Activated T-cell treated with anti-CD3 and anti-CD28 coated beads, Interleukin-2, amount 50 U/mL, for 1 hour (primary cell): Measurements from ENCODE around the gene RBBP9.
A peak's percentile ranks its signal among the peaks of the same experiment; 100 is the strongest.
"Not testable (repeated sequence)": the region's sequence is repeated elsewhere in the genome, so short reads cannot be mapped to it uniquely, and the experiment has no call there.

ENCODE experiments used
- DNase-seq: peaks from one replicate; pipeline ENCODE4 v3.0.0-alpha.2; 2020

RBBP9 gene

GRCh38 chr20:18501672-18502071, 4.6 kb upstream of the RBBP9 start:
- DNase-seq, result not testable (repeated sequence)

- no peak for DNase-seq
Measured at GRCh38 chr20:18497603-18498002, 578 bp upstream of the RBBP9 start.

GRCh38 chr20:18496042-18496441, 983 bp downstream of the RBBP9 start:
- DNase-seq, result no peak

GRCh38 chr20:18488301-18488700, 8.7 kb downstream of the RBBP9 start:
- DNase-seq, result no peak

GRCh38 chr20:18481596-18481995, 15.4 kb downstream of the RBBP9 start:
- no peak for DNase-seq

- DNase-seq, result no peak
Measured at GRCh38 chr20:18477821-18478220, 19.2 kb downstream of the RBBP9 start.

GRCh38 chr20:18477218-18477617, 19.8 kb downstream of the RBBP9 start:
- DNase-seq, result no peak

- peak; percentile 92 for DNase-seq
Measured at GRCh38 chr20:18466894-18467730, 29.9 kb downstream of the RBBP9 start, which contains the start of the genes DZANK1 and POLR3F. TSS of gene DZANK1 (minus strand) at chr20:18467030. CDS start at chr20:18465358, 1,672 bp downstream. TSS of gene POLR3F (plus strand) at chr20:18467390. CDS start at chr20:18467507, 117 bp downstream.

GRCh38 chr20:18466574-18466893, 30.5 kb downstream of the RBBP9 start:
- no peak for DNase-seq

- DNase-seq, result no peak
Measured at GRCh38 chr20:18465536-18466200, 31.4 kb downstream of the RBBP9 start.

- DNase-seq, result no peak
Measured at GRCh38 chr20:18456600-18456999, 40.4 kb downstream of the RBBP9 start.

- DNase-seq, result no peak
Measured at GRCh38 chr20:18443886-18444285, 53.1 kb downstream of the RBBP9 start.

- DNase-seq, result no peak
Measured at GRCh38 chr20:18440403-18440802, 56.6 kb downstream of the RBBP9 start.

- no peak for DNase-seq
Measured at GRCh38 chr20:18436847-18437246, 60.2 kb downstream of the RBBP9 start.
